ENCODE results near the gene WIPI1.

The WIPI1 gene

GRCh38 chr17:68391561-68392268 lies 65.6 kb downstream of the WIPI1 start:
- TF ChIP-seq CTCF (IDR thresholded peaks at IDR 0.05; ENCODE audit: insufficient read depth, low read depth, low read length, missing control alignments): no peak
- DNase-seq (ENCODE audit: low read depth): no peak
- no peak overlapping the region for H3K4me3 ChIP-seq (ENCODE audit: low read depth, low read length)

- no peak for DNase-seq (ENCODE audit: low read depth)
- no peak overlapping the region for H3K4me3 ChIP-seq (ENCODE audit: low read depth, low read length)
- no peak for TF ChIP-seq CTCF (IDR thresholded peaks at IDR 0.05; ENCODE audit: insufficient read depth, low read depth, low read length, missing control alignments)
These were observed 66.3 kb downstream of the WIPI1 start for GRCh38 chr17:68390888-68391545.

- TF ChIP-seq CTCF (IDR thresholded peaks at IDR 0.05; ENCODE audit: insufficient read depth, low read depth, low read length, missing control alignments): no peak
These were observed 68.3 kb downstream of the WIPI1 start for GRCh38 chr17:68389041-68389440.

GRCh38 chr17:68387435-68388218 lies 69.7 kb downstream of the WIPI1 start:
- no peak for DNase-seq (ENCODE audit: low read depth)
- H3K4me3 ChIP-seq (ENCODE audit: low read depth, low read length): no peak overlapping the region
- no peak for TF ChIP-seq CTCF (IDR thresholded peaks at IDR 0.05; ENCODE audit: insufficient read depth, low read depth, low read length, missing control alignments)

More at GRCh38 chr17:68389041-68389440, 68.3 kb downstream of the WIPI1 start:
- H3K4me3 ChIP-seq (ENCODE audit: low read depth, low read length): no peak overlapping the region
- DNase-seq (ENCODE audit: low read depth): no peak

GRCh38 chr17:68385490-68386215 lies 71.6 kb downstream of the WIPI1 start:
- H3K4me3 ChIP-seq (ENCODE audit: low read depth, low read length): no peak overlapping the region
- no peak for TF ChIP-seq CTCF (IDR thresholded peaks at IDR 0.05; ENCODE audit: insufficient read depth, low read depth, low read length, missing control alignments)
- DNase-seq (ENCODE audit: low read depth): no peak

- no peak for DNase-seq (ENCODE audit: low read depth)
- no peak overlapping the region for H3K4me3 ChIP-seq (ENCODE audit: low read depth, low read length)
- no peak for TF ChIP-seq CTCF (IDR thresholded peaks at IDR 0.05; ENCODE audit: insufficient read depth, low read depth, low read length, missing control alignments)
These were observed 72.4 kb downstream of the WIPI1 start for GRCh38 chr17:68384941-68385340.
